Effector CD4-positive, alpha-beta T cell (primary cell): Measurements from ENCODE around the gene HOXC10.

ENCODE experiments used
- DNase-seq: peaks from one replicate; pipeline ENCODE4 v3.0.0-alpha.2; 2020

HOXC10 gene

DNA sequence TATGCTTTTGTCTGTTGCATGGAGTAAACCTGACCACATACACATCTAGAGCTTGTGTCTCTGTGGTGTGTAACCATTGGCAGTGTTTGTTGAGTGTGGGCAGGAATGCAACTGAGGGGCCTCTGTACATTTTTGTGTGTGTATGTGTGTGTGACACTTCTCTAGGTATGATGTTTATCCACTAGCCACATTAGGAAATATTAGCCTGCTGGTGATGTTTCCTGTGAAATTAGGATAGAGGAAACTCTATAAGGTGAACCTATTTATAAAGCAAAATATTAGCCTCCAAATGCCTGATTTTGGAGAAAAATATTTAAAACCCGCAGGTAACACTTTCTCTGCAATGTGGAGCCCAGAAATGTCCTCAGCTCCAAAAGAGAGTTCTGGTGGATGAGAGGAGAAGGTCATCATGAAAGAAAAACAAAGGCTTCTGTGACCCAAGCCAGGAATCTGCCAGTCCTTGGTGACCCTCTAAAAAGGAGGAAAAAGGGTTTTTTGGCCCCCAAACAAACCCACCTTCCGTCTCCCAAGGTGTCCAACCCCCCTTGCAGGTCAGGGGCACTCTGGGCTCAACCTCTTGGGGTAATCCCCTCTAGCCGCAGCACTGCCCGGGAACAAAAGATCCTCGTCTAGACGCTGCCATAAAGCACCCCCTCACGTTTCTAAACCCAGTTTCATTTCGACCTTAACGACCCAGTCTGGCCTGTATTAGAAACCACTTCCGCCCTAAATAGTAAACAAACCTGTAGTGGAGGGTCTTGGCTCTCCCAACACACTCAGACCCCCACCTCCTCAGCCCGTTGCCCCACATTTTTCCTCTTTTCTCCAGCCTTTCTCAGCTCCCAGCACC lies 7.1 kb upstream of the HOXC10 start:
- DNase-seq, result no peak

DNA sequence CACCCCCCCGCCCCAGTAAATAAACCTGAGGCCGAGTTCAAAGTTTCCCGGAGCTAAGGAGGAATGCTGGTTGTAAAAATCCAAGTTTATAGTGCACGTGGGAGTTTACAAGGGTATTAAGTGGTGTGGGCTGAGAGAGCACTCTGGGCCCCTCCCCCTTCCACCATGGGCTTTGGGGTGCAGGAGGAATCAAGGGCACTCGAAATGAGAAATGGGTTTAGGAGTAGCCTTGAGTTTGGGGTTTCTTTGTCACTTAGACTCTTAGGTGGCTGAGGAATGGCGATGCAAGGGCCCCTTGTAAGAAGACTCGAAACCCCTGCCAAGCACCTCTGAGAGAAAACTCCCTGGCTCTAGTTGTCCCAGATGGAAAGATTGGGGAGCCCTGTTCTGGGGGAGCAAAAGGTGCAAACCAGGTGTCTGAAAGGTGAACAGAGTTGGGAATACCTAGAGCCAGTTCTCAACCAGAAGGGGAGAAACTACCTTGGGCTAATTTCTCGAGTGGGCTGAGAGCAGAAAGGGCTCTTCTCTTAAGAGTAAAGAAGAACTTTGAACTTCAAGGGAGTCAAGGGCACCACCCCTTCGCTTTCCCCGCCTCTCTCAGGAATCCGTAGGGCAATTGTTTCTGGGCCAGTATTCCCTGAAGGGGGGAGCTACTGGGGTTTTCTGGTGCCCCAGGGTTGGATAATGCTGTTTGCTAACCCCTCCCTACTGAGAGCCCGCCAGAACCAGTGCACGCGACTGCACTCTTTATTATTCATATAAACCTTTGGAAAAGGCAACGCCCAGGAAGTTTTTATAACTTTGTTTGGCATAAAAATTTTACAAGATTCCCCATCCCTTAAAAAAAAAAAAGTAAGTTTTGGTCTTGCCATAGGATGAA lies 6.2 kb upstream of the HOXC10 start:
- DNase-seq, result no peak

DNA sequence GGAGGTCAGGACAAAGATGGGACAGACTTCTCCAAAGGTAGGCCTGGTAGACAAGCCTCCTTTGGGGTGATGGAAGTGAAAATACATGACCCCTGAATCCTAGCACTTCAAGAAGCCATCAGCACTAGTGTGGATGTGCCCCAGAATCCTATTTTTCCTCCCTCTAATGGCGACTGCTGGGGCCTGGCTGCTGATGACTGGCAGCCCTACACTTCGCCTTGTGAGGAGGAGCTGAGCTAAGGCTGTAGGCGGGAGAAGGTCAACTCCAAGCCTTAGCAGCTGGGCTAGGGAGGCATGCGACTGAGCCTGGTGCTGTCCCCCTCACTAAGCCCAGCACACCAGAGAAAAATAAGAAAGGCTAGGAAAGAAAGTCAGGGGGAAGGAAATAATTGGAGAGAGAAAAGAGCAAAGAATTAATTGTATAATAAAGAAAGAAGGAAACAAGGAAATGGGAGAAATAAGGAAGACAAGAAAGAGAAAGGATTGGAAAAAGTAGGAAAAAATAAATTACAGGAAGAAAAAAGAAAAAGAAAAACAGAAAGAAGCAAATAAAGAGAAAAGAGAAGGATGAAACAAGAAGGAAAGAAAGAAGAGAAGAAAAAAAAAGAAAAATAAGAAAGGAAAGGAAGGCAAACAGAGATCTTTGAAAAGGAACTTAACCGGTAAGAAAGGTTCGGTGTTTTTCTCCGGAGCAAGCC lies 4.7 kb upstream of the HOXC10 start:
- DNase-seq, result no peak

DNA sequence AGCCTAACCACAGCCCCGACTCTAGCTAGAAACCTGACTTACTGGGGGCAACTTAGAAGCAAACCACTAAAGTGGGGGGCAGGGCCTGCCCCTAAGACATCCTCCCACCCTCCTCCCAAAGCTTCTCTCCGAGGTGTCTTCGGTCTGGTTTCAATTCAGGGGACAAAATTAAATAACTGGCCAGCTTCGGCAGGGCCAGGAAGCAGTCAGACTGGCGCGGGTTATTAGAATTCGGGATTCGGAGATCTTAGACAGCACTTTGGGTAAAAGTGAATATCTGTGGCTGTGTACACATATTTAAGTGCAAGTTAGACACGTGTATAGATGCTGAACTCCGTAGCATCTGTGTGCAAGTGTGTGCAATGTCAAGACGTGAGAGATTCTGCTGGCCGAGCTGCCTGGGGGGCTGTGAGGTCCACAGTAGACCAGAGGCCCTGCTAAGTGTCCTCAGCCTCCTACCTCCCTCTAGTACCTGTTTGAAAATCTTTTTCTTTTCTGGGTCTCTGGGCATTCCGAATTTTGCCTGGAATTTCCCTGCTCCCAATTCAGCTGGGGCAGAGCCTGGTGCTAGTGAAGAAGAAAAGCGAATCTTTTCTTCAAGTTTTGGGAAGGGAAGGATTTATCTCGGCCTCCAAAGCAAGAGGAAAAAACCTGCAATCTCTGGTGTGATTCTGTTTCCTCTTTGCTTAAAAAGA lies 4.0 kb upstream of the HOXC10 start:
- no peak for DNase-seq

DNA sequence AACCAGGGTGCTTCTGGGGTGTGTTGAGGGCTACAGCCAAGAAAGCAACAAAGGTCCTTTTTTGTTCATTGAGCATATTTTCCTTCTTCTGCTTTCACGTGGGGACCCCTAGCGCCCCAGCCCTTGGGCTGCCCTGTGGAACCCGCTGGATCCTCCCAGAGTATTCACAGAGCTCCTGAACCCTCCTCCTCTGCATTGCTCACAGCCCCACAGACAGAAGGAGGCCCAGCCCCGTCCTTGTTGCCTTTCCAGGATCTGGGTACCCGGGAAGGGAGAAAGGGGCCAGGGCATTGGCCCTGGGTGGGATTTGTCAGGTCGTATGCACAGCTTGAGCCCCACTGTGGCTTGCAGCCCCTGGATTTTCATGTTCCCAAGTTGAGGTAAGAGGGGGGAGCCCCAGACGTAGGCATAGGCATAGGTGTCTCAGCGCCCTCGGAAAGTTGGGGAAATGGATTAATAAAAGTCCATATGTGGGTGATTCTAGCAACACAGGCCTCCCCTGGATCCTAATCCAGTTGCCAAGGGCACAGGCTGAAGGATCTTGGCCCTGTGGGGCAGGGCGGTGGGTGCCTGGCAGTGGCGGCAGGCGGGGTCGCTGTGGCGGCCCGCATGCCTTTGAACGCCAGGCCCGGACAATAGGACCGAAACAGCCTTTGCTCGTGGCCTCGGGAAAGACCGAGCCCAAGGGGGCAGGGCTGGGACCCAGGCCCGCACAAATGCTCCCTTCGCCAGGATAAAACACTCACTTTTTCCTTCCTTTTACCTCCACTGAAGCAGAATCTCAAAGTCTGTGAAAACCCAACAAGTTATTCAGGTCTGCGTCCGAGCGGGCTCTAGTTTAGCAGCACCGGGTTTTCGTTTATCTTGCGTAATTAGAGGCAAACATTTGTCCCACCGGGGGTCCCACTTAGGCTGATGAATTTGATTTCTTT lies 3.0 kb upstream of the HOXC10 start:
- DNase-seq, result no peak

DNA sequence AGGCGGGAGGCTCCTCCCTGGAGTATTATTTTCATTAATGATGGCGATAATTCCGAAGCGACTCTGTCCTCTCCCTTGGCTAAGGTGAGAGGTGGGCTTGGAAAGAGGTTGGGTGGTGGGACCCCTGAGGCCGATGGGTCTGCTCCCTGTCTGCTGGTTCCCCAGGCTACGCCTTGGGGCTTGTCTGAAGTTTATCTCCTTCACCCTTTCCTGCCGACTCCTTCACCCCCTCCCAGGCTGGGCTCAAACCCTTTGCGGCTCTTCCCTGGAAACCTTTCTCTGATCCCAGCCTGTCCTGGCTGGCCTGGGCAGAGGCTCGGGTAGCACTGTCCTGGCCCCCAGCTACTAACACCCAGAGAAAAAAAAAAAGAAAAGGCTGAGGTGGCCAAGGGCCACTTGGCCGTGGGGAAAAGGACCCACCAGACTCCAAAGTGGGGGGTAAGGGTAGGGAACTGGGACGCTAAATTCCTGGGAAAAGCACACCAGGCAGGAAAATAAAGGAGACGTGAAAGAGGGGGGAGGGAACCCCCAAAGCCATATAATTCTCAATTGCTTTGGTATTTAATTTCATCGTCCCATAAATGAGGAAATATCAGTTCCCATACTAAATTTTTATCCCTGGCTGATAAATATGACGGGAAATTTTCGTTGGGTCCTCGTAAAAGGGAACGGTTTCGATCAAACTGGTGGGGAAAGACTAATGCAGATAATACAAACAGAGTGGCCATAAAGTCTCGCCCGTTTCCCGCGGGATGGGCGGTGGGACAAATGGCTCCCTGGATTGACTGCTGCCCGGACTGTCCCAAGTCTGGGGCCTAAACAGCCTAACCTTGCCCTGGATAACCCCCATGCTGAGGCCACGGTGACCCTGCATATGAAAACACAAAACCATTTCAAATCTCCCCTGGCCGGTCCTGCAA lies 2.0 kb upstream of the HOXC10 start:
- no peak for DNase-seq

DNA sequence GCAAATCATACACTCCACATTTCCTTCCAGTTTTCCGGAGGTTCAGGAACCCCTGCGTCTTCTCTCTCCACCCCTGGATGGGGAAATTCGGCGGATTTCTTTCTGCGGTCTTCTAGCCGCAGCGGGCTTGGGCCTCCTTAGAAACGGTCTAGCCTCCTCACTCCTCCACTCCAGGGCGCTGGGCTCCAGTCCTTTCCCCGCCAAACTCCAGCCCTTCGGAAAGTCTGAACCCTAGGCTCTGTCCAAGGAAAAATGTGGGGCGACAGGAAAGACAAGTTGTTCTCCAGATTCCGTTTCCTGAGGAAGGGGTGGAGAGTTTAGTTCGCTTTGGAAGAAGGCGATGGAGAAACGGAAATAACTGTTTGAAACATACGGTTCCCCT lies 1.4 kb upstream of the HOXC10 start:
- no peak for DNase-seq

DNA sequence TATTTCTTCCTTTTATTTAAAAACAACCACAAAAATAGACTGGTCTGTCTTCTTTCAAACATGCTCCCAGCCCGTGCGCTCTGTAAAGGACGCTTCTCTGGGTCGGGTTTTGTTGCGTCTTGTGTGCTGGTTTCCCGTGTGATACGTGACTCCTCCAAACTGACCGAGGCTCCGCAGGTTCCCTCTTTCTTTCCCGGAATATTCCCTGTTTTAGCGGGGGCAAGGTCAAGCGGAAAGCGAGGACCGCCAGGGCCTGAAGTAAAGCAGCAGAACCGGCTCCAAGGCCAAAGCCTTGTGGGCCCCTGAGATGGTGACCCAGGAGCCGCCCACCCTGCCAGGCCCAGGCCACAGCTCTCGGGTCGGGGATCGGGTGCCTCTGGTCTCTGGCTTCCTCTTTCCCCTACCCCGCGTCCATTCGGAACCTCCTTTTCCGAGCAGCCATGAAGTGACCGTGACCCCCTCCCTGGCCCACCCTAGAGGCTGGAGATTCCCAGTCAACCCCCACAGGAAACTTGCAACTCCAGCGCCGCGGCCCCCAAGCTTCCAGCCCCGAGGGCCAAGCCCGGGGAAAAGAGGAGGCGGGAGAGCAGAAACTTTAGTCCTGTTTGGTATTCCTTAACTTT lies 885 bp upstream of the HOXC10 start:
- DNase-seq, result no peak

DNA sequence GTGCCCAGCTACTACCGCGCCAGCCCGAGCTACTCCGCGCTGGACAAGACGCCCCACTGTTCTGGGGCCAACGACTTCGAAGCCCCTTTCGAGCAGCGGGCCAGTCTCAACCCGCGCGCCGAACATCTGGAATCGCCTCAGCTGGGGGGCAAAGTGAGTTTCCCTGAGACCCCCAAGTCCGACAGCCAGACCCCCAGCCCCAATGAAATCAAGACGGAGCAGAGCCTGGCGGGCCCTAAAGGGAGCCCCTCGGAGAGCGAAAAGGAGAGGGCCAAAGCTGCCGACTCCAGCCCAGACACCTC lies 697 bp downstream of the HOXC10 start:
- no peak for DNase-seq

DNA sequence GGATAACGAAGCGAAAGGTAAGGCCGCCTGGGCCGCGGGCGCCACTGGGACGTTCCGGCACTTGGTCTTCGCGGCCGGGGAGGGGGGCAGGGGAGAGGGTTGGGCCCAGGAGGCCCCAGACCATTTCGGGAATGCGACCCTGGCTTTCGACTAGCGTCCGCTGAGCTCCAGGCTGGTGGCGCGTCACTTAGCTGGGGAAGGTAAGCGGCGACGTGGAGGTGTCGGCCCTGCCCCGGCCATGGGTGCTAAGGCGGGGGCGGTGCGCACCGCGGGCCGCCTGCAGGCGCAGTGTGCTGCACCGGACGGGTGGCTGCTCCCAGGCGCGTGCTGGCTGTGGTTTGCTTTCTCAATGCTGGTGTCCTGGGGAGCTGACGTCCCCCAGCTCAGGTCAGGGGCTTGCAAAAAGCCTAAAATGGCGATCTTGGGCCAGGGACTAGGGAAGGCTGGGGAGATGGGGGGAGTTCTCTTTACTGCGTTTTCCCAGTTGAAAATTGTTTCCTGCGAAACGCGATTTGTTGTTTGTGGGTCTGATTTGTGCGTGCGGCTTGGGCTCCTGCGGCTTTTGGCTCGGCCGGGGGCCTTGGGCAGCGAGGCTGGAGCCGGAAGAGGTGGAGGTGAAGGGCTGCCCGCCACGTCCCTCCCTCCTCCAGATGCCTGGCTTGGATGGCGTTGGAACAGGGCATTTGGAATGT lies 1.2 kb downstream of the HOXC10 start:
- DNase-seq, result no peak

DNA sequence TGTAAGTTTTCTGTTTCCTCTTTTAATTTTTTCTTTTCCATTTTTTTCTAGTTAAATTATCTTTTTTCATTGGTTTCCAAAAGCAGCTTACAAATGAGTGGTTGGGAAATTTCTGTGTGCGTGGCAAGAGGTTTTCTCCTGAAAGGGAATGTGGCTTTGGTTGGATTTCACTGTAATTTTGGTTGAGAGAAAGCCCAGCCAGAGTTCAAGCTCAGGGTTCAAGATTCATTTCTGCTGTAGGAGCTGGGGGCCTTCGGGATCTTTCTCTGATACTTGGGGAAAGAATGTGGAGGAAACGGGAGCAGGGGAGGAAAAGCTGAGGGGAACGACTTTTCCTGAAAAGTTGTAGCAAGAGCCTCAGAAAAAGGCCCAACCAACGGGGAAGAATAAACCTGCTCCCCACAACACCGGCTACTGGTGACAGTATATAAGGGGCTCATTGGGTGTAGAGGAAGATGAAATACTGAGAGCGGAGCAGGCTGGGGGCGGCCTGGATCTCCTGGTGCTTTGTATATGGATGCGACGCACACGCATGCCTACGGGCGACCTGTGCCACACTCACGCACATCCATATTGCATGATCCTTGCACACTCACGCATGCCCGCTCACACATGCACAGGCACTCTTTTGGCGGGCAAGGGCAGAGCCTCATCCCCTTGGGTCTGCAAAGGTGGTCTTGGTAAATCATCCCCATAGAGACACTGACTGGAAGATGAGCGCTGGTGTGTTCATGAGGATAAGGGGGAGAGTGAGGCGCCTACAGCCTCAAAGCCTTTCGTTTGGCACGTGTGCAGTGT lies 1.9 kb downstream of the HOXC10 start:
- no peak for DNase-seq

DNA sequence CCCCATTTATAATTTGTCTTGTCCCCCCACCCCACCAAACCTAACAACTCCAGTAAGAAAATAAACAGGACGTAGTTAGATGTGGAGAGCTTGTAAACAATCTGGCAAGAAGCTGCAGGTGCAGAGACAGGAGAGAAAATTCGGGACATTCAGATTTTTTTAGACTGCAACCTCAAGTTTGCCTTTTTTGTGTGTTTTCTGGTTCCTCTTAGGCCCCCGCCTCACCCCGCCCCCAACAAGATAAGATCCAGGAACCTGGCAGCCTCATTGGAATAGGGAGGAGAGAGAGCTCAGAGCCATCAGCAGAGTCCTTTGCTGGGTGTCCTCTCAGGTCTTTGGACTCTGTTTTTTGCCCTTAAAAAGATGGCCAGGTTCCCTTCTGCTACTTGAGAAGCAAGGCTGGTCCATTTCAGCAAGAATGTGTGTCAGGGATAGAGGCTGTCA lies 2.9 kb downstream of the HOXC10 start:
- DNase-seq, result no peak

DNA sequence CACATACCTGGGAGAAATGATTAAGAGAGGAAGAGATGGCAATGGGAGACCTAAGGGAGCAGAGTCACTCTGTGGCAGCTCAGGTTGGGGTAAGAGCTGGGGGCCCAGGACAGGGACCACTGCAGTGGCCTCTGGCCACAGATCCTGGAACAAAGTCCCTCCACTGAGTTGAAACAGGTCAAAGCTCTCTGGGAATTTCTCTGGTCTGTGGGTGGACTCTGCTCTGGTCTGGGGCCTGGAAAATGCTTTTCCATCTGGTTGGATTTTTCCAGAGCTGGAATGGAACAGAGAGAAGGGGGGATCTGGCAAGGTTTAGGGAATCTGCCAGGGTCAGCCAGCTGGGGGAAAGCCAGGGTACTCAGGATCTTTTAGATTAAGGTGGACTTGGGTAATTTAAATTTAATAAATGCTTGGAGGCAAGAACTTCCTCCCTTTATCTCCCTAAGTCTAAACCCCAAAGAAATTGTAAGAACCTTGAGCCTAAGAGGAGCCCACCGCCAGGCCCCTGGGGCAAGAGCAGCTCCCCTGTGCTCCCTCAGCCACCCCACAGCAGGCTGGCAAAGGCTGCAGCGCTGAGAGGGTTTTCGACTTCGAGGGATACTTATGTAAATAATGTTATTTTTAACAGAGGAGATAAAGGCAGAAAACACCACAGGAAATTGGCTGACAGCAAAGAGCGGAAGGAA lies 3.7 kb downstream of the HOXC10 start:
- DNase-seq, result no peak

DNA sequence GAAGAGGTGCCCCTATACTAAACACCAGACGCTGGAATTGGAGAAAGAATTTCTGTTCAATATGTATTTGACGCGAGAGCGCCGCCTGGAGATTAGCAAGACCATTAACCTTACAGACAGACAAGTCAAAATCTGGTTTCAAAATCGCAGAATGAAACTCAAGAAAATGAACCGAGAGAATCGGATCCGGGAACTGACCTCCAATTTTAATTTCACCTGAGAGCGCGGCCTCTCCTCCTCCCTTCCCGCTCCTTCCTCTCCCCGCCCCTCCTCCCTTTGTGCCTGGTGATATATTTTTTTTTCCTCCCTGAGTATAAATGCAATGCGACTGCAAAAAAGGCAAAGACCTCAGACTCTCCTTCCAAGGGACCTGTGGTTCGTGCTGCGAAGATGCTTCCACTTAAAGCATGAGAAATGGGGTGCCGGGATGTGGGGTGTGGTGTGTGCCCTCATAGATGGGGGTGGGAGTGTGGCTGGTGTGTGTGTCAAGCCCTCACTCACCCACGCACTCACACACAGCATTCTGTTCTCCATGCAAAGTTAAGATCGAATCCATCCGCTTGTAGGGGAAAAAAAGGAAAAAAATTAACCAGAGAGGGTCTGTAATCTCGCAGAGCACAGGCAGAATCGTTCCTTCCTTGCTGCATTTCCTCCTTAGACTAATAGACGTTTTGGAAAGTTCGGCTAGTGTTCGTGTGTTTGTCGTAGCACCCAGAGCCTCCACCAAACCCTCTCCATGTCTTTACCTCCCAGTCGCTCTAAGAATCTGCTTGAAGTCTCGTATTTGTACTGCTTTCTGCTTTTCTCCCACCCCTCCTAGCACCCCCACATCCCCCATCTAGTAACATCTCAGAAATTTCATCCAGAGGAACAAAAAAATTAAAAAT lies 4.5 kb downstream of the HOXC10 start:
- DNase-seq, result no peak

DNA sequence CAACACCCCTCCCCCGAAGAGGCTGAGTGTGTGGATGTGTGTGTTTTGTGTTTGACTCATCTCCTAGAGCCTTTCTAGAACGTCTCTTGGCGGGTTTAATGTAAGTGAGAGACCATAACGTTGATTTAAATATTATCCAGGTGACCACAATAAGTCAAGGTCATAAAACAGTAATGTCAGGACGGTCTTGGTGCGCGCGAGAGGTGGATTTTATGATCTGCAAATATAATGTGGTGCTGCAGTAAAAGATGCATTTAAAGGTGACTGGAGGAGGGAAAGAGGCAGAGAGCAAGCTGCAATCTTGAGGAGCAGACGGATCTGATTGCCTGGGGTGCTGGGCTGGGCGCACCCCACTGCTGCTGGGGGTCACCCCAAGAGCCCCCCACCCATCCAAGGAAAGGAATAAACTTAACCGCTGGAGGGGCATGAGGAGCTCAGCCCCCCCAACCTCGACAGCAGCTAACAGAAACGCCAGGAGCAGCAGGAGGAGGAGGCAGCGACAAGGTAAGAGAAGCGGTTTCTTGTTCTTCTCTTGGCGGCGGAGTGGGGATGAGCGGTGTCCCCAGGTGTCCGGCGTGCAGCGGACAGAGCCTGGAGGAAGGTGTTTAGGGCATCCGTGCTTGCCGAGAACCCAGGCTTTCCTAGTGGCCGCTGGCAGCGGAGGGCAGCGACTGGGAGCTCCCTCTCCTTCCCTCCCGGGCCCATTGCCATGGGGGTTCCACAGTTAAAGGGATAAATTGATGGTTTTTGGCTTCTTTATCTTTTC lies 5.5 kb downstream of the HOXC10 start:
- DNase-seq, result no peak

DNA sequence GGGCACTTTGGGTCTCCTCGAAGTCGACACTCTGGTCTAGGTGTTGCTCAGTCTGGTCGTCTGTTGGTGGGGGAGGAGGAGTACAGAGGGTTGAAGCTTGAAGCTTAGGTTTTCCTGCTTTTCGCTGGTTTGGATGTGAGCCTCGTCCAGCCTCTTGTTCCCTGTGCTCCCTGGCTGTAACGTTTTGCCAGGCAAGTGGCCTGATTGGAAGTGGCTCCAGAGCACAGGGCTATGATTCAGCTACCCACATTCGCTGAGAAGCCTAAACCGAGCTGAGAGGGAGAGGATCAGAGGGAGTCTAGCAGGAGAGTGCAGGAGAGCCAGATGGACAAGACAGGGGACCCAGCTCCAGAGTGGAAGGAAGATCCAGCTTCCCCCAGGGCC lies 6.1 kb downstream of the HOXC10 start:
- DNase-seq, result no peak
